GM19468 (cell line): ENCODE measurements around the gene NUP43.
"Not testable (repeated sequence)": the region's sequence is repeated elsewhere in the genome, so short reads cannot be mapped to it uniquely, and the experiment has no call there.

ENCODE experiments used
- ATAC-seq: cut with Tn5 transposase; IDR thresholded peaks from one replicate; pipeline ENCODE4 v1.9.1; 2021; ENCODE audit warnings: mild to moderate bottlenecking, moderate library complexity, moderate number of reproducible peaks; ENCODE audit not compliant: unreplicated experiment; ENCODE audit errors: extremely low read depth

NUP43 gene

GRCh38 chr6:149746147-149746946, at the start of gene NUP43:
Gene NUP43 (minus strand): TSS chr6:149746529. CDS start chr6:149746495, 34 bp downstream.
- ATAC-seq, result peak; percentile 27

GRCh38 chr6:149783551-149783950, 37.2 kb upstream of the NUP43 start:
- ATAC-seq, result no peak

GRCh38 chr6:149782337-149782736, 36.0 kb upstream of the NUP43 start:
- ATAC-seq, result no peak

GRCh38 chr6:149781715-149782114, 35.4 kb upstream of the NUP43 start:
- no peak for ATAC-seq

GRCh38 chr6:149779644-149779963, 33.3 kb upstream of the NUP43 start:
- no peak for ATAC-seq

- ATAC-seq, result no peak
Observed at GRCh38 chr6:149777624-149778023, 31.3 kb upstream of the NUP43 start.

- ATAC-seq, result no peak
Observed at GRCh38 chr6:149771925-149772324, 25.6 kb upstream of the NUP43 start.

GRCh38 chr6:149771185-149771584, 24.9 kb upstream of the NUP43 start:
- no peak for ATAC-seq

GRCh38 chr6:149769676-149770075, 23.3 kb upstream of the NUP43 start:
- no peak for ATAC-seq

- ATAC-seq, result no peak
Observed at GRCh38 chr6:149766156-149766769, 19.9 kb upstream of the NUP43 start.

- no peak for ATAC-seq
Observed at GRCh38 chr6:149763866-149764265, 17.5 kb upstream of the NUP43 start.

- peak; percentile 95 for ATAC-seq
Observed at GRCh38 chr6:149761438-149761837, 15.1 kb upstream of the NUP43 start.

- ATAC-seq, result no peak
Observed at GRCh38 chr6:149756261-149756636, 9.9 kb upstream of the NUP43 start.

GRCh38 chr6:149755300-149756260, 9.3 kb upstream of the NUP43 start:
- ATAC-seq, result peak; percentile 82

GRCh38 chr6:149754548-149754947, 8.2 kb upstream of the NUP43 start:
- no peak for ATAC-seq

- not testable (repeated sequence) for ATAC-seq
Observed at GRCh38 chr6:149753374-149753637, 7.0 kb upstream of the NUP43 start.

GRCh38 chr6:149752600-149753373, 6.5 kb upstream of the NUP43 start:
- ATAC-seq, result no peak

- ATAC-seq, result not testable (repeated sequence)
Observed at GRCh38 chr6:149751920-149752319, 5.6 kb upstream of the NUP43 start.

GRCh38 chr6:149751239-149751638, 4.9 kb upstream of the NUP43 start:
- no peak for ATAC-seq

GRCh38 chr6:149750136-149750609, 3.8 kb upstream of the NUP43 start:
- ATAC-seq, result no peak
